ENCODE results near the gene ANKRD1.
"Not testable (repeated sequence)": the region's sequence is repeated elsewhere in the genome, so short reads cannot be mapped to it uniquely, and the experiment has no call there.

Gene ANKRD1

GRCh38 chr10:90920986-90921666, at the start of gene ANKRD1:
TSS of gene ANKRD1 (minus strand) at chr10:90921087. CDS start at chr10:90921027, 60 bp downstream.
- no peak for DNase-seq

GRCh38 chr10:90969947-90970673, 49.2 kb upstream of the ANKRD1 start:
- DNase-seq = no peak

- no peak for DNase-seq
Measured at GRCh38 chr10:90969121-90969534, 48.2 kb upstream of the ANKRD1 start.

GRCh38 chr10:90968328-90969081, 47.6 kb upstream of the ANKRD1 start:
- no peak for DNase-seq

- no peak for DNase-seq
Measured at GRCh38 chr10:90967865-90968264, 47.0 kb upstream of the ANKRD1 start.

GRCh38 chr10:90966146-90966545, 45.3 kb upstream of the ANKRD1 start:
- no peak for DNase-seq

GRCh38 chr10:90965720-90966119, 44.8 kb upstream of the ANKRD1 start:
- DNase-seq = no peak

GRCh38 chr10:90964781-90965465, 44.0 kb upstream of the ANKRD1 start:
- no peak for DNase-seq

- DNase-seq = no peak
Measured at GRCh38 chr10:90963331-90963730, 42.4 kb upstream of the ANKRD1 start.

- DNase-seq = no peak
Measured at GRCh38 chr10:90960355-90960814, 39.5 kb upstream of the ANKRD1 start.

- no peak for DNase-seq
Measured at GRCh38 chr10:90959826-90960225, 38.9 kb upstream of the ANKRD1 start.

- DNase-seq = no peak
Measured at GRCh38 chr10:90958781-90959180, 37.9 kb upstream of the ANKRD1 start.

GRCh38 chr10:90947030-90947960, 26.4 kb upstream of the ANKRD1 start:
- no peak for DNase-seq

GRCh38 chr10:90945491-90946070, 24.7 kb upstream of the ANKRD1 start:
- no peak for DNase-seq

- DNase-seq = no peak
Measured at GRCh38 chr10:90944749-90945148, 23.9 kb upstream of the ANKRD1 start.

- not testable (repeated sequence) for DNase-seq
Measured at GRCh38 chr10:90942980-90943379, 22.1 kb upstream of the ANKRD1 start.

GRCh38 chr10:90939648-90940047, 18.8 kb upstream of the ANKRD1 start:
- DNase-seq = no peak

GRCh38 chr10:90939116-90939515, 18.2 kb upstream of the ANKRD1 start:
- DNase-seq = no peak

- DNase-seq = no peak
Measured at GRCh38 chr10:90937645-90938258, 16.9 kb upstream of the ANKRD1 start.

- no peak for DNase-seq
Measured at GRCh38 chr10:90936276-90936659, 15.4 kb upstream of the ANKRD1 start.

All from CD4-positive, alpha-beta T cell treated with Interferon alpha-2 for 1 hour (primary cell).